GM23338 (cell line): Measurements from ENCODE around the gene NT5DC4. TPM values are rescaled to one million over a fixed set of nuclear protein-coding genes. Genes with fewer than 3 reads are reported as not detected.

ENCODE experiments used
- ATAC-seq: fragments of 200-7000 bp; cut with Tn5 transposase; 3 replicates; pipeline ENCODE4 v1.9.1; 2020
- DNase-seq: peaks from one replicate; pipeline ENCODE4 v3.0.0-alpha.2; 2015; ENCODE audit warnings: low spot score
- H2AFZ ChIP-seq: fragments of 200-600 bp; sonication (generic); 2 replicates; pipeline ENCODE4 v1.8.0; 2016; ENCODE audit warnings: antibody characterized with exemption, mild to moderate bottlenecking, moderate library complexity
- H3F3A ChIP-seq: fragments of 200-600 bp; sonication (generic); replicated peaks from 2 replicates; pipeline ENCODE4 v1.8.0; 2017; ENCODE audit warnings: antibody characterized with exemption, mixed run types, low read depth
- H3K27ac ChIP-seq: fragments of 200-600 bp; sonication (generic); 2 replicates; pipeline ENCODE4 v1.6.1; 2016; ENCODE audit warnings: low read depth
- H3K27me3 ChIP-seq: fragments of 200-600 bp; sonication (generic); 2 replicates; pipeline ENCODE4 v1.8.0; 2016; ENCODE audit warnings: mild to moderate bottlenecking, mixed run types, moderate library complexity; ENCODE audit not compliant: insufficient read depth
- H3K36me3 ChIP-seq: fragments of 200-600 bp; sonication (generic); 2 replicates; pipeline ENCODE4 v1.8.0; 2016; ENCODE audit warnings: mild to moderate bottlenecking; ENCODE audit not compliant: insufficient read depth
- H3K4me1 ChIP-seq: fragments of 200-600 bp; sonication (generic); 2 replicates; pipeline ENCODE4 v1.8.0; 2016; ENCODE audit warnings: mild to moderate bottlenecking, moderate library complexity; ENCODE audit not compliant: insufficient read depth
- H3K4me2 ChIP-seq: fragments of 200-600 bp; sonication (generic); 2 replicates; pipeline ENCODE4 v1.7.1; 2017; ENCODE audit warnings: mixed run types
- H3K4me3 ChIP-seq: fragments of 200-600 bp; sonication (generic); 2 replicates; pipeline ENCODE4 v1.6.1; 2016; ENCODE audit warnings: mixed run types
- H3K79me2 ChIP-seq: fragments of 200-600 bp; sonication (generic); replicated peaks from 2 replicates; pipeline ENCODE4 v1.8.0; 2017; ENCODE audit warnings: mild to moderate bottlenecking; ENCODE audit not compliant: insufficient read depth
- H3K9me2 ChIP-seq: fragments of 200-600 bp; sonication (generic); 2 replicates; pipeline ENCODE4 v1.8.0; 2017; ENCODE audit not compliant: insufficient read depth
- H4K20me1 ChIP-seq: fragments of 200-600 bp; sonication (generic); replicated peaks from 2 replicates; pipeline ENCODE4 v1.8.0; 2017; ENCODE audit warnings: mild to moderate bottlenecking; ENCODE audit not compliant: insufficient read depth
- H3K27ac Mint-ChIP-seq: 2 replicates; pipeline ENCODE4 v1.8.0; 2020; ENCODE audit warnings: inconsistent platforms, mild to moderate bottlenecking, moderate library complexity, mixed read lengths
- H3K27me3 Mint-ChIP-seq: 3 replicates; pipeline ENCODE4 v1.8.0; 2022; ENCODE audit warnings: low read depth, mild to moderate bottlenecking, moderate library complexity, mixed read lengths, inconsistent platforms; ENCODE audit not compliant: insufficient read depth, poor library complexity
- H3K36me3 Mint-ChIP-seq: 3 replicates; pipeline ENCODE4 v1.8.0; 2021; ENCODE audit warnings: low read depth, mild to moderate bottlenecking, inconsistent platforms, moderate library complexity, mixed read lengths
- H3K4me1 Mint-ChIP-seq: 3 replicates; pipeline ENCODE4 v1.8.0; 2020; ENCODE audit warnings: mild to moderate bottlenecking, inconsistent platforms, mixed read lengths
- H3K4me3 Mint-ChIP-seq: 3 replicates; pipeline ENCODE4 v1.8.0; 2021; ENCODE audit warnings: moderate library complexity, mild to moderate bottlenecking, inconsistent platforms, mixed read lengths
- H3K9me3 Mint-ChIP-seq: 3 replicates; pipeline ENCODE4 v1.8.0; 2020; ENCODE audit warnings: moderate library complexity, mild to moderate bottlenecking, inconsistent platforms, mixed read lengths
- CREB1 ChIP-seq: fragments of 250-450 bp; sonication (Bioruptor Pico); IDR thresholded peaks from 2 replicates; pipeline ENCODE4 v1.5.0; 2020; ENCODE audit warnings: low read depth, mild to moderate bottlenecking, moderate library complexity
- CTCF ChIP-seq, 2 experiments: fragments of 200-600 bp in 1 of 2; sonication (generic) in 1 of 2; conservative IDR thresholded peaks; 2 replicates each; pipeline versions ENCODE4 v1.5.1 to v1.6.1; 2016 to 2017; ENCODE audit warnings: antibody characterized with exemption in 2 of 2, low read depth in 2 of 2, mild to moderate bottlenecking in 2 of 2, moderate library complexity in 1 of 2
- ETS1 ChIP-seq: IDR thresholded peaks from 2 replicates; pipeline ENCODE4 v1.6.1; 2016; ENCODE audit warnings: antibody characterized with exemption
- EZH2 ChIP-seq: fragments of 200-600 bp; sonication (generic); IDR thresholded peaks from one replicate; pipeline ENCODE4 v1.8.0; 2017; ENCODE audit warnings: antibody characterized with exemption, mild to moderate bottlenecking, low read depth; ENCODE audit not compliant: unreplicated experiment
- EZH2phosphoT487 ChIP-seq: fragments of 200-600 bp; sonication (generic); IDR thresholded peaks from one replicate; pipeline ENCODE4 v1.8.1; 2018; ENCODE audit warnings: antibody characterized with exemption; ENCODE audit not compliant: unreplicated experiment
- JUNB ChIP-seq: IDR thresholded peaks from one replicate; pipeline ENCODE4 v1.6.1; 2016; ENCODE audit warnings: antibody characterized with exemption; ENCODE audit not compliant: unreplicated experiment
- NANOG ChIP-seq: IDR thresholded peaks from 2 replicates; pipeline ENCODE4 v1.6.1; 2016; ENCODE audit warnings: antibody characterized with exemption, borderline replicate concordance
- POLR2AphosphoS5 ChIP-seq: IDR thresholded peaks from 2 replicates; pipeline ENCODE4 v1.6.1; 2016; ENCODE audit warnings: antibody characterized with exemption, low read depth
- REST ChIP-seq: IDR thresholded peaks from one replicate; pipeline ENCODE4 v1.6.1; 2018; ENCODE audit warnings: antibody characterized with exemption; ENCODE audit not compliant: unreplicated experiment
- STAT1 ChIP-seq: IDR thresholded peaks from one replicate; pipeline ENCODE4 v1.6.1; 2016; ENCODE audit warnings: antibody characterized with exemption; ENCODE audit not compliant: unreplicated experiment
- ZNF114 ChIP-seq: fragments of 250-450 bp; sonication (Bioruptor Pico); IDR thresholded peaks from 2 replicates; pipeline ENCODE4 v1.5.0; 2020; ENCODE audit warnings: mild to moderate bottlenecking, moderate library complexity
- ZNF331 ChIP-seq: fragments of 250-450 bp; sonication (Bioruptor Pico); IDR thresholded peaks from 2 replicates; pipeline ENCODE4 v1.5.0; 2020; ENCODE audit warnings: low read depth, mild to moderate bottlenecking, moderate library complexity
- ZNF462 ChIP-seq: fragments of 250-450 bp; sonication (Bioruptor Pico); IDR thresholded peaks from 2 replicates; pipeline ENCODE4 v1.5.0; 2020; ENCODE audit warnings: mild to moderate bottlenecking, moderate library complexity
- polyA plus RNA-seq: library from polyadenylated mRNA; unstranded; fragments of >200 nt; fragmentation: Nextera tagmentation; extraction: Ambion mirVana; gene quantifications from 2 replicates; pipeline ENCODE4 v1.2.1, GENCODE V29; 2016
- total RNA-seq: library from RNA; depleted of rRNA; stranded (reverse); fragments of >200 nt; shearing (Covaris generic); gene quantifications from 2 replicates; pipeline ENCODE4 v1.2.3, GENCODE V29; 2014

The NT5DC4 gene
- total and polyA plus RNA-seq, 2 experiments from 2014 or later, result not detected

- no peak for TF ChIP-seq REST
- no peak for TF ChIP-seq JUNB
- no peak for TF ChIP-seq EZH2
- no peak for TF ChIP-seq CREB1 (CRISPR knock-in tag)
- no peak for TF ChIP-seq ZNF462 (CRISPR knock-in tag)
- TF ChIP-seq ZNF114 (CRISPR knock-in tag), result no peak
- TF ChIP-seq ZNF331 (CRISPR knock-in tag), result no peak
- no peak for TF ChIP-seq NANOG
- no peak for TF ChIP-seq ETS1
- TF ChIP-seq POLR2AphosphoS5, result no peak
- no peak for TF ChIP-seq EZH2phosphoT487
- TF ChIP-seq CTCF (conservative IDR thresholded peaks at IDR 0.05; ENCODE audit: low read depth in 2 of 2), result no peak
- no peak for TF ChIP-seq STAT1
Observed at GRCh38 chr2:112673008-112673407, 47.8 kb upstream of the NT5DC4 start.

More at GRCh38 chr2:112673008-112673407, 47.8 kb upstream of the NT5DC4 start:
- ATAC-seq, result no peak
- Histone ChIP-seq H3F3A (no peaks in the 10 kb centered on the region), H3K36me3 (no peaks in the 10 kb centered on the region), H2AFZ (no peak overlapping the region), H3K9me2 (no peaks in the 10 kb centered on the region), H3K27me3 (no peaks in the 10 kb centered on the region), H3K4me2 (no peak overlapping the region), H3K79me2 (no peaks in the 10 kb centered on the region), H3K4me3 (no peak overlapping the region), H4K20me1 (no peaks in the 10 kb centered on the region), H3K27ac (no peak overlapping the region), H3K4me1 (no peaks in the 10 kb centered on the region)
- peaks cover 13% of the 10 kb centered on the region for H3K27me3 Mint-ChIP-seq
- H3K4me1 Mint-ChIP-seq, result peaks cover 12% of the 10 kb centered on the region; the same call in 2 of the 3 replicates
- DNase-seq, result no peak
- H3K9me3 Mint-ChIP-seq, result no peaks in the 10 kb centered on the region
- H3K27ac Mint-ChIP-seq, result no peak overlapping the region
- no peaks in the 10 kb centered on the region for H3K36me3 Mint-ChIP-seq
- H3K4me3 Mint-ChIP-seq, result no peak overlapping the region
